HepG2 (cell line): ENCODE results near the gene ZNF428. TPM values are rescaled to one million over a fixed set of nuclear protein-coding genes. Genes with fewer than 3 reads are reported as not detected.
A peak's percentile ranks its signal among the peaks of the same experiment; 100 is the strongest.

Experiments used
- ARID5B ChIP-seq: IDR thresholded peaks from 2 replicates; pipeline ENCODE4 v1.4.0; 2020; ENCODE audit warnings: mild to moderate bottlenecking, missing genetic modification reagents
- ATF7 ChIP-seq, 2 experiments: fragments of 450-650 bp in 1 of 2; sonication (generic) in 1 of 2; formaldehyde crosslinking in 1 of 2; IDR thresholded peaks; 2 replicates each; pipeline versions ENCODE4 v1.4.0 to v1.6.1; 2016 to 2020; ENCODE audit warnings: antibody characterized with exemption in 1 of 2, mild to moderate bottlenecking in 1 of 2, missing genetic modification reagents in 1 of 2
- ISX ChIP-seq: sonication (generic); formaldehyde crosslinking; conservative IDR thresholded peaks from 2 replicates; pipeline ENCODE4 v1.5.0; 2020; ENCODE audit warnings: missing genetic modification reagents
- NFE2L1 ChIP-seq: sonication (generic); formaldehyde crosslinking; IDR thresholded peaks from 2 replicates; pipeline ENCODE4 v1.4.0; 2020; ENCODE audit warnings: missing genetic modification reagents, mild to moderate bottlenecking, borderline replicate concordance
- SIN3B ChIP-seq: fragments of 150-350 bp; IDR thresholded peaks from 2 replicates; pipeline ENCODE4 v1.6.1; 2014; ENCODE audit warnings: low read length
- TCF12 ChIP-seq, 2 experiments: fragments of 450-650 bp in 1 of 2; sonication (generic) in 1 of 2; formaldehyde crosslinking in 1 of 2; IDR thresholded peaks; 2 replicates each; pipeline versions ENCODE4 v1.6.1 to v1.8.0; 2017 to 2022; ENCODE audit warnings: antibody characterized with exemption in 1 of 2, mild to moderate bottlenecking in 1 of 2, missing genetic modification reagents in 1 of 2, moderate library complexity in 1 of 2
- ZNF142 ChIP-seq: sonication (generic); formaldehyde crosslinking; IDR thresholded peaks from 2 replicates; pipeline ENCODE4 v1.4.0; 2020; ENCODE audit warnings: missing genetic modification reagents
- polyA plus RNA-seq, 8 experiments: library from polyadenylated mRNA; depleted of rRNA in 3 of 8; stranded (reverse) in 7 of 8; unstranded in 1 of 8; fragments of >200 nt; fragmentation: Illumina TruSeq in 4 of 8; extraction: Trizol in 4 of 8; gene quantifications; 2 replicates each; pipeline versions ENCODE4 v1.2.1 to v1.2.3, GENCODE V29; 2011 to 2016; ENCODE audit warnings: low read depth in 4 of 8, missing spikeins in 1 of 8, mixed read lengths in 1 of 8; ENCODE audit not compliant: insufficient read depth in 1 of 8
- total RNA-seq, 5 experiments: library from RNA; depleted of rRNA; stranded (reverse); fragments of >200 nt; fragmentation: Illumina TruSeq; extraction: Trizol; gene quantifications; 2 replicates each; pipeline ENCODE4 v1.2.3, GENCODE V29; 2016; ENCODE audit warnings: low read depth in 1 of 5
- TF ChIP-seq, protein P1 (sequence below): sonication (generic); formaldehyde crosslinking; IDR thresholded peaks from 2 replicates; pipeline ENCODE4 v1.5.0; 2020; ENCODE audit warnings: mild to moderate bottlenecking, missing genetic modification reagents
- TF ChIP-seq, protein P2 (sequence below): sonication (generic); formaldehyde crosslinking; IDR thresholded peaks from 2 replicates; pipeline ENCODE4 v1.4.0; 2020; ENCODE audit warnings: missing genetic modification reagents

The ZNF428 gene
- total and polyA plus RNA-seq, 2 of the 13 experiments (the other 11 are each of a cell fraction or from before 2014, with no cell fraction given): 10.4 to 26.9 TPM

- TF ChIP-seq, protein P1, sequence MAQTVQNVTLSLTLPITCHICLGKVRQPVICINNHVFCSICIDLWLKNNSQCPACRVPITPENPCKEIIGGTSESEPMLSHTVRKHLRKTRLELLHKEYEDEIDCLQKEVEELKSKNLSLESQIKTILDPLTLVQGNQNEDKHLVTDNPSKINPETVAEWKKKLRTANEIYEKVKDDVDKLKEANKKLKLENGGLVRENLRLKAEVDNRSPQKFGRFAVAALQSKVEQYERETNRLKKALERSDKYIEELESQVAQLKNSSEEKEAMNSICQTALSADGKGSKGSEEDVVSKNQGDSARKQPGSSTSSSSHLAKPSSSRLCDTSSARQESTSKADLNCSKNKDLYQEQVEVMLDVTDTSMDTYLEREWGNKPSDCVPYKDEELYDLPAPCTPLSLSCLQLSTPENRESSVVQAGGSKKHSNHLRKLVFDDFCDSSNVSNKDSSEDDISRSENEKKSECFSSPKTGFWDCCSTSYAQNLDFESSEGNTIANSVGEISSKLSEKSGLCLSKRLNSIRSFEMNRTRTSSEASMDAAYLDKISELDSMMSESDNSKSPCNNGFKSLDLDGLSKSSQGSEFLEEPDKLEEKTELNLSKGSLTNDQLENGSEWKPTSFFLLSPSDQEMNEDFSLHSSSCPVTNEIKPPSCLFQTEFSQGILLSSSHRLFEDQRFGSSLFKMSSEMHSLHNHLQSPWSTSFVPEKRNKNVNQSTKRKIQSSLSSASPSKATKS (CRISPR knock-in tag): no peak
- TF ChIP-seq, protein P2, sequence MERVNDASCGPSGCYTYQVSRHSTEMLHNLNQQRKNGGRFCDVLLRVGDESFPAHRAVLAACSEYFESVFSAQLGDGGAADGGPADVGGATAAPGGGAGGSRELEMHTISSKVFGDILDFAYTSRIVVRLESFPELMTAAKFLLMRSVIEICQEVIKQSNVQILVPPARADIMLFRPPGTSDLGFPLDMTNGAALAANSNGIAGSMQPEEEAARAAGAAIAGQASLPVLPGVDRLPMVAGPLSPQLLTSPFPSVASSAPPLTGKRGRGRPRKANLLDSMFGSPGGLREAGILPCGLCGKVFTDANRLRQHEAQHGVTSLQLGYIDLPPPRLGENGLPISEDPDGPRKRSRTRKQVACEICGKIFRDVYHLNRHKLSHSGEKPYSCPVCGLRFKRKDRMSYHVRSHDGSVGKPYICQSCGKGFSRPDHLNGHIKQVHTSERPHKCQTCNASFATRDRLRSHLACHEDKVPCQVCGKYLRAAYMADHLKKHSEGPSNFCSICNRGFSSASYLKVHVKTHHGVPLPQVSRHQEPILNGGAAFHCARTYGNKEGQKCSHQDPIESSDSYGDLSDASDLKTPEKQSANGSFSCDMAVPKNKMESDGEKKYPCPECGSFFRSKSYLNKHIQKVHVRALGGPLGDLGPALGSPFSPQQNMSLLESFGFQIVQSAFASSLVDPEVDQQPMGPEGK (CRISPR knock-in tag): peak; percentile 42; the same call in 1 of the 2 replicates
- TF ChIP-seq TCF12 (IDR thresholded peaks at IDR 0.05): no peak
- TF ChIP-seq TCF12 (CRISPR knock-in tag; IDR thresholded peaks at IDR 0.05): no peak
- no peak for TF ChIP-seq NFE2L1
- no peak for TF ChIP-seq ZNF142 (CRISPR knock-in tag)
- no peak for TF ChIP-seq ISX (CRISPR knock-in tag)
- peak; percentile 30; the same call in 1 of the 2 replicates for TF ChIP-seq ARID5B (CRISPR knock-in tag)
- no peak for TF ChIP-seq ATF7 (IDR thresholded peaks at IDR 0.05)
- no peak for TF ChIP-seq ATF7 (CRISPR knock-in tag; IDR thresholded peaks at IDR 0.05)
- TF ChIP-seq SIN3B: no peak
These were observed 32.5 kb upstream of the ZNF428 start (continued) for GRCh38 chr19:43651758-43652545.
